GM18868 (cell line): ENCODE data around the gene SBF2.

Experiments used
- ATAC-seq: cut with Tn5 transposase; IDR thresholded peaks from one replicate; pipeline ENCODE4 v1.9.1; 2021; ENCODE audit warnings: mild to moderate bottlenecking, moderate library complexity; ENCODE audit not compliant: unreplicated experiment

SBF2 gene

GRCh38 chr11:10317776-10318526 is 23.9 kb upstream of the SBF2 start:
- peak; percentile 70 for ATAC-seq

- peak; percentile 30 for ATAC-seq
Measured at GRCh38 chr11:10317151-10317755, 23.2 kb upstream of the SBF2 start.

- no peak for ATAC-seq
Measured at GRCh38 chr11:10315083-10315482, 21.1 kb upstream of the SBF2 start.

- ATAC-seq: peak; percentile 73
Measured at GRCh38 chr11:10314199-10315072, 20.4 kb upstream of the SBF2 start.

GRCh38 chr11:10311802-10312201 is 17.8 kb upstream of the SBF2 start:
- no peak for ATAC-seq

GRCh38 chr11:10310301-10310841 is 16.4 kb upstream of the SBF2 start:
- ATAC-seq: no peak

- no peak for ATAC-seq
Measured at GRCh38 chr11:10309163-10310093, 15.4 kb upstream of the SBF2 start.

GRCh38 chr11:10308201-10308954 is 14.4 kb upstream of the SBF2 start:
- no peak for ATAC-seq

GRCh38 chr11:10307400-10308200 is 13.6 kb upstream of the SBF2 start:
- ATAC-seq: peak; percentile 72

- ATAC-seq: no peak
Measured at GRCh38 chr11:10307022-10307399, 13.0 kb upstream of the SBF2 start.

- no peak for ATAC-seq
Measured at GRCh38 chr11:10305964-10306918, 12.2 kb upstream of the SBF2 start.

GRCh38 chr11:10305262-10305963 is 11.4 kb upstream of the SBF2 start:
- ATAC-seq: no peak

- no peak for ATAC-seq
Measured at GRCh38 chr11:10304495-10305261, 10.7 kb upstream of the SBF2 start, which contains the start of gene ADM. TSS of gene ADM (plus strand) at chr11:10305073. CDS start at chr11:10305701, 628 bp downstream.

GRCh38 chr11:10303558-10304363 is 9.7 kb upstream of the SBF2 start:
- no peak for ATAC-seq
